ENCODE data around the gene SIX3.

The SIX3 gene

GRCh38 chr2:44953499-44953883 is 12.0 kb downstream of the SIX3 start:
- TF ChIP-seq CTCF (IDR thresholded peaks at IDR 0.05), result no peak
- no peak overlapping the region for H3K4me3 ChIP-seq
- DNase-seq (ENCODE audit: low spot score), result no peak
- no peak overlapping the region for H3K27ac ChIP-seq

- Histone ChIP-seq H3K27ac (no peak overlapping the region), H3K4me3 (peak overlapping the region; percentile 58)
- no peak for DNase-seq (ENCODE audit: low spot score)
- no peak for TF ChIP-seq CTCF (IDR thresholded peaks at IDR 0.05)
Observed at GRCh38 chr2:44954447-44954888, 13.0 kb downstream of the SIX3 start.

- Histone ChIP-seq H3K4me3 (peak overlapping the region; percentile 58), H3K27ac (no peak overlapping the region)
- no peak for DNase-seq (ENCODE audit: low spot score)
- TF ChIP-seq CTCF (IDR thresholded peaks at IDR 0.05), result no peak
Observed at GRCh38 chr2:44954889-44955592, 13.5 kb downstream of the SIX3 start.

- Histone ChIP-seq H3K4me3 (peak overlapping the region; percentile 58), H3K27ac (no peak overlapping the region)
- no peak for DNase-seq (ENCODE audit: low spot score)
- TF ChIP-seq CTCF (IDR thresholded peaks at IDR 0.05), result peak; percentile 79
Observed at GRCh38 chr2:44955593-44956392, 14.3 kb downstream of the SIX3 start.

GRCh38 chr2:44956843-44957242 is 15.3 kb downstream of the SIX3 start:
- Histone ChIP-seq H3K4me3 (no peak overlapping the region), H3K27ac (no peak overlapping the region)
- TF ChIP-seq CTCF (IDR thresholded peaks at IDR 0.05), result no peak
- DNase-seq (ENCODE audit: low spot score), result no peak

- Histone ChIP-seq H3K27ac (no peak overlapping the region), H3K4me3 (no peak overlapping the region)
- DNase-seq (ENCODE audit: low spot score), result no peak
- no peak for TF ChIP-seq CTCF (IDR thresholded peaks at IDR 0.05)
Observed at GRCh38 chr2:44957656-44958327, 16.3 kb downstream of the SIX3 start.
